Measurements from ENCODE around the gene CD2.

DNA sequence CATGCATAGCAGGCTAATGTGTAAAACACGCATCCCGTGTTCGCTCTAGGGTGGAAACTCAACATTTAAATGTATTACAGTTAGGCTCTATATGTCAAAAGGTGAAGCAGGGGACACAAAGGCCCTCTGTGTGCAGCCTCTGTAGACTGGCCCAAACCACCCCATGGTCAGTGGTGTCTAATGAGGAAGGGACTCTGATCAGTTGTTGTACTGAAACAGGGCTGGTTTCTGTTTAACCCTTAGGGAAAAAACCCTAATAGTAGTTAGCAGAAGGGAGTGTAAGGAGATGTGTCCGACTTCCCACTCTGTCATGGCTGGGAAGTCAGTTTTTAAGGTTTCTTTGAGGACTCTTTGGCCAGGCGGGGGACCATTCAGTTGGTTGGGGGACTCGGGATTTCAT, 21.5 kb upstream of the CD2 start:
- no peak for TF ChIP-seq POLR2A (IDR thresholded peaks at IDR 0.05)
- TF ChIP-seq, protein P1, sequence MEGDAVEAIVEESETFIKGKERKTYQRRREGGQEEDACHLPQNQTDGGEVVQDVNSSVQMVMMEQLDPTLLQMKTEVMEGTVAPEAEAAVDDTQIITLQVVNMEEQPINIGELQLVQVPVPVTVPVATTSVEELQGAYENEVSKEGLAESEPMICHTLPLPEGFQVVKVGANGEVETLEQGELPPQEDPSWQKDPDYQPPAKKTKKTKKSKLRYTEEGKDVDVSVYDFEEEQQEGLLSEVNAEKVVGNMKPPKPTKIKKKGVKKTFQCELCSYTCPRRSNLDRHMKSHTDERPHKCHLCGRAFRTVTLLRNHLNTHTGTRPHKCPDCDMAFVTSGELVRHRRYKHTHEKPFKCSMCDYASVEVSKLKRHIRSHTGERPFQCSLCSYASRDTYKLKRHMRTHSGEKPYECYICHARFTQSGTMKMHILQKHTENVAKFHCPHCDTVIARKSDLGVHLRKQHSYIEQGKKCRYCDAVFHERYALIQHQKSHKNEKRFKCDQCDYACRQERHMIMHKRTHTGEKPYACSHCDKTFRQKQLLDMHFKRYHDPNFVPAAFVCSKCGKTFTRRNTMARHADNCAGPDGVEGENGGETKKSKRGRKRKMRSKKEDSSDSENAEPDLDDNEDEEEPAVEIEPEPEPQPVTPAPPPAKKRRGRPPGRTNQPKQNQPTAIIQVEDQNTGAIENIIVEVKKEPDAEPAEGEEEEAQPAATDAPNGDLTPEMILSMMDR (IDR thresholded peaks at IDR 0.05): no peak

Data from transverse colon (tissue), 3 donors.